HG03354 (cell line): Measurements from ENCODE around the gene CMBL.

ENCODE experiments used
- ATAC-seq: cut with Tn5 transposase; IDR thresholded peaks from one replicate; pipeline ENCODE4 v1.9.1; 2021; ENCODE audit warnings: mild to moderate bottlenecking; ENCODE audit not compliant: unreplicated experiment, poor library complexity, severe bottlenecking

Gene CMBL

DNA sequence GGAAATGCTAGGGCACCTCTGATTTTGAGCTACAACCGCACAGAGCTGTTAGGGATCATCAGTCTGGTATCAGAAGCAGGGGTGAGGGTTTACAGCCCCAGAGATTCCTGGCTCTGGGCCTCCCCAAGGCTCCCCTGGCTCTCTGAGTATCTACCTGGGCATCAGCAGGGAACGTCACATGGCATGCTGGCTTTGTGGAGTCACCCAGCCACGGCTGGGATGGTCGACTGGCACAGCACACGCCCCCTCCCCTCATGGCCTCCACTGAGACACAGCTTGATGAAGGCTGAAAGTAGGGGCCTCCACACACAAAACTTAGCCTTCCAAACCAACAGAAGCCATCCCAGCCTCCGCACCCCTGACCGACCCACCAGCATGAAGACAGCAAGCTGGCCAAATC lies 74.7 kb downstream of the CMBL start:
- no peak for ATAC-seq

DNA sequence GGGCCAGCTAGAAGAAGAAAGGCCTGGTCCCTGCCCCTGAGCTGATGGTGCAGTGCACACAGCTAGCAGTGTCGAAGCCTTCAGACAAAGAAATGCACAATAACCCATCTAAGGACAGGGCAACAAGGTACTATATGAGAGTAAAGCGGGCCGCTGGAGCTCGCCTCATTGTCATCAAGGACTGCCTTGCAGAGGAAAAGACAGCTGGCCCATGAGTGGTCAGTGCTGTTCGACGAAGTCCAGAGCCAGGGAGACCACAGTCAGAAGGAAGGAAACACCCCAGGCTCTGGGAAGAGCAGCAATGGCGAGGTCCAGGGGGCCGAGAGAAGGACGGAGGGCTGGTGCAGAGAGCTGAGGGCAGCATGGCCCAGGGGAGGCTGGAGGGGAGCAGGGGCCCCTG lies 75.3 kb downstream of the CMBL start:
- no peak for ATAC-seq

DNA sequence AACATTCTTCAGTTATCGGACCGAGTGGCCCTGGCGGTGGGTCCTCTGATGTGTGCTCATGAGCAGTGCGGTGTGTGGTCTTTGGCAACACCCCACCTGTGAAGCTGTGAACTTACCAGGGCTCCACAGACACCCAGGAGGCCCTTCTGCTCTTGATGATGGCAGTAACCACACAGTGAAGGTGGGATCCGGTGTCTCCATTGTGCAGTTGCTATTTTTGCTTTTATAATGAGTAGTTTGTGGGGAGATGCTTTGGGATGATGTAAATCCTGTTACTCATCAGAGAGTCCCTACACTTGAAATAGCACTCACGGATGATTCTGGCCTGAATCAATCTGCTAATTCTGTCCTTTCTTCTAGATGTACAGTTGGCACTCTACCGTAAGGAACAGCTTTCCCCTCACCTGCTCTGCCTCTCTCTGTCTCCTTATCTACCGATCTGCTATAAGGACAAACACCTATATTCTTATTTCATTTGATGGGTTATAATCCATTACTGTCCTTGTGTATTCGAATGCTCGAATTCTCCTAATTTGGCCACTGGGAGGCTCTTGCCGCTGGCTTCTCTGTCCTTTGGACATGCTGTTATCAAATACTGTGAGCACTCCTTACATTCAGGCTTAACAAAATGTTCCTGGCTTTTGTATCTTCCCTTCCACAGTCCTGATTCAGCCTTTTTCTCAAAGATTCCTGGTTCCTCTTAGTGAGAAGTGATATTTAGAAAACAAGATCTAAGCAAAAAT lies 78.2 kb downstream of the CMBL start:
- ATAC-seq, result no peak

DNA sequence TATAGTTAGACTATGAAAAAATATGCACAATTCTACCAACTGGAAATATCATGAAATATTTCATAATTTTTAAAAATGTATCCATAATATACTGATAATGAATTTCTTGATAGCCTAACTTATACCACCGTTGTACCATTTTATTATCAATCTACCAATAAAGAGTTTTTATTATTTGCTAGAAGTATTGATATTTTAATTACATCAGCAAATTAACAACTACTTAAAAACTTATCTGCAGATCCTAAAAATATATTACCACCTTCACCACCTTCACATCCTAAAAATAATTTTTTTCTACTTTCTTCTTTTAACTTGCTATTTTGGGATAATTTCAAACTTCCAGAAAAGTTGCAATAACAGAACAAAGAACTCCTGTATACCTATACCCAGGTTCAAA lies 79.4 kb downstream of the CMBL start:
- ATAC-seq, result no peak
